Measurements from ENCODE around the gene ATP1A1.

Gene ATP1A1

DNA sequence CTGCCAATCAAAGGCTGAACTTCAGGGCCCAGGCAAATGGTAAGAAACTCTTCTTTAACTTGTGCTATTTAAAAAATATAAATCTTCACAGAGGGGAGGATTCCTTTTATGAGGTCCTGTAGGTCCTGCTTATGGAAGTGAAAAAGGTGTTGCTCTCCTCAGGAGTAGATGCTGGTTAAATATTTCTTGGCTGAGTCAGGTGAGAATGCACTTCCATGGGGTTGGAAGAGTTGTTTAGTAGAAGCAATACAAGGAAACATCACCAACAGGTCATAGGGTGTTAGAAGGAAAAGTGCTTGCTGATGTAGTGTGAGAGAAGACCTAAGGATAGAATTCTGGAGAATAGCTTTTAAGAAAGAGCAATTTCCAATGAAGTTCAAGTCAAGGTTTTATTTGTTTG, 42.2 kb upstream of the ATP1A1 start:
- ATAC-seq (ENCODE audit: low read depth) (peak; percentile 46; the same call in 1 of the 3 replicates), DNase-seq (ENCODE audit: low spot score) (no peak)
- H3K4me1 ChIP-seq (ENCODE audit: insufficient read depth, poor library complexity, severe bottlenecking) = peaks cover 12% of the 10 kb centered on the region
- H3K4me3 ChIP-seq (ENCODE audit: severe bottlenecking) = no peak overlapping the region
- H3K27ac ChIP-seq (ENCODE audit: poor library complexity, severe bottlenecking) = peak overlapping the region; percentile 12
- H3K9me3 ChIP-seq (ENCODE audit: severe bottlenecking) = no peaks in the 10 kb centered on the region
- no peak for TF ChIP-seq CTCF (IDR thresholded peaks at IDR 0.05; ENCODE audit: poor library complexity, severe bottlenecking)
- no peaks in the 10 kb centered on the region for H3K36me3 ChIP-seq (ENCODE audit: low read depth)
- H3K27me3 ChIP-seq (ENCODE audit: insufficient read depth, poor library complexity, severe bottlenecking) = no peaks in the 10 kb centered on the region

DNA sequence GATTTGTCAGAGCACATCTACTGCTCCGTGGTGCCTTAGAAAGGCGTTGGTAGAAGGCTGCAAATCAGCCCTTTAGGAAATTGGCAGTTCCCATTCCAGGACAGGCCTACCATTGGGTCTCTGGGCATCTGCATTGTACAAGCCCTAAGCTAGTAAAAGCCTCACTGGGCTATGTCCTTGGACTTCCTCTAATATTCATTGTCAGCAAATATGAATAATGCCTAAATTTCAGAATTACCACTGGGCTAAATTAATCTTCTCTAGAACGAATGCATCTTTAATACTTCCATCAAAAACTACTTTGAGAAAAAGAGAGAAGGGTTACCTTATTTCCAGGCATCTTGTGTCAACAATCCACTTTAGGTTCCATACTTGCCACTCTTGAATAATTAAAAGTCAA, 41.5 kb upstream of the ATP1A1 start:
- ATAC-seq (ENCODE audit: low read depth) (no peak), DNase-seq (ENCODE audit: low spot score) (no peak)
- no peak for TF ChIP-seq CTCF (IDR thresholded peaks at IDR 0.05; ENCODE audit: poor library complexity, severe bottlenecking)
- Histone ChIP-seq H3K36me3 (ENCODE audit: low read depth) (no peaks in the 10 kb centered on the region), H3K9me3 (ENCODE audit: severe bottlenecking) (no peaks in the 10 kb centered on the region), H3K27ac (ENCODE audit: poor library complexity, severe bottlenecking) (no peak overlapping the region), H3K4me3 (ENCODE audit: severe bottlenecking) (no peak overlapping the region), H3K4me1 (ENCODE audit: insufficient read depth, poor library complexity, severe bottlenecking) (peaks cover 12% of the 10 kb centered on the region), H3K27me3 (ENCODE audit: insufficient read depth, poor library complexity, severe bottlenecking) (no peaks in the 10 kb centered on the region)

- Histone ChIP-seq H3K4me3 (ENCODE audit: severe bottlenecking) (no peak overlapping the region), H3K4me1 (ENCODE audit: insufficient read depth, poor library complexity, severe bottlenecking) (peaks cover 12% of the 10 kb centered on the region), H3K27me3 (ENCODE audit: insufficient read depth, poor library complexity, severe bottlenecking) (no peaks in the 10 kb centered on the region), H3K27ac (ENCODE audit: poor library complexity, severe bottlenecking) (no peak overlapping the region), H3K9me3 (ENCODE audit: severe bottlenecking) (no peaks in the 10 kb centered on the region), H3K36me3 (ENCODE audit: low read depth) (no peaks in the 10 kb centered on the region)
- no peak for TF ChIP-seq CTCF (IDR thresholded peaks at IDR 0.05; ENCODE audit: poor library complexity, severe bottlenecking)
- DNase-seq (ENCODE audit: low spot score) = no peak
- ATAC-seq (ENCODE audit: low read depth) = no peak
These were observed 40.6 kb upstream of the ATP1A1 start for GRCh38 chr1:116332451-116332850.

- no peak overlapping the region for H3K27ac ChIP-seq (ENCODE audit: poor library complexity, severe bottlenecking)
- no peaks in the 10 kb centered on the region for H3K27me3 ChIP-seq (ENCODE audit: insufficient read depth, poor library complexity, severe bottlenecking)
- peaks cover 12% of the 10 kb centered on the region for H3K4me1 ChIP-seq (ENCODE audit: insufficient read depth, poor library complexity, severe bottlenecking)
- no peak for TF ChIP-seq CTCF (IDR thresholded peaks at IDR 0.05; ENCODE audit: poor library complexity, severe bottlenecking)
- no peaks in the 10 kb centered on the region for H3K9me3 ChIP-seq (ENCODE audit: severe bottlenecking)
- DNase-seq (ENCODE audit: low spot score) (no peak), ATAC-seq (ENCODE audit: low read depth) (no peak; the same call in 2 of the 3 replicates)
- H3K36me3 ChIP-seq (ENCODE audit: low read depth) = no peaks in the 10 kb centered on the region
- no peak overlapping the region for H3K4me3 ChIP-seq (ENCODE audit: severe bottlenecking)
These were observed 39.7 kb upstream of the ATP1A1 start for GRCh38 chr1:116333171-116334014.

DNA sequence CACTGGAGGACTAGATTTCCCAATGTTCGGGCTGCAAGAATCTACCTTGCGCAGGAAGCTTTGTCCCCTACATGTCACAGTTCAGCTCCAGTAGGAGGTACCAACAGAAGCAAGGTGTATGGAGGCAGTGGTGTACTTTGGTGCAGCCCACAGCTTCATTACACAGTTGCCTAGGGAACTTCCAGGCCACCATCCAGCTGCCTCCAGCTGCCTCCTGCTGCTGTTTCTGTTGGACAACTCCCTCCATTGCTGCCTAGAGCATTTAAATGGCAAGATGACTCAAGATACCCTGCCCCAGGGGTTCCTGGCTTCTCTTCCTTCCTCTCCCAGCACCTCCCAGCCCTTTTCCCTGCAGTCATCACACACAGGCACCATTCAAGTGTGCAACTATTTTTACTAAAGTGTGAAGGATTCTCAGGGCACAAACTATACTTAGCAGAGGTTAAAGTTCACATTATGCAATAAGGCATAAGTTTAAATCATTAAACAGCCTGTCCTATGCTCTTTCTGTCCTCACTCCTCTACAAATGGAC, 39.0 kb upstream of the ATP1A1 start:
- no peak for TF ChIP-seq CTCF (IDR thresholded peaks at IDR 0.05; ENCODE audit: poor library complexity, severe bottlenecking)
- no peak for DNase-seq (ENCODE audit: low spot score)
- ATAC-seq (ENCODE audit: low read depth) = peak; percentile 72
- peaks cover 12% of the 10 kb centered on the region for H3K4me1 ChIP-seq (ENCODE audit: insufficient read depth, poor library complexity, severe bottlenecking)
- H3K27me3 ChIP-seq (ENCODE audit: insufficient read depth, poor library complexity, severe bottlenecking) = no peaks in the 10 kb centered on the region
- no peaks in the 10 kb centered on the region for H3K36me3 ChIP-seq (ENCODE audit: low read depth)
- H3K9me3 ChIP-seq (ENCODE audit: severe bottlenecking) = no peaks in the 10 kb centered on the region
- H3K4me3 ChIP-seq (ENCODE audit: severe bottlenecking) = no peak overlapping the region
- H3K27ac ChIP-seq (ENCODE audit: poor library complexity, severe bottlenecking) = no peak overlapping the region

All from RWPE2 (cell line).